IMR-90 (cell line): ENCODE data around the gene DNAJB4. TPM values are rescaled to one million over a fixed set of nuclear protein-coding genes. Genes with fewer than 3 reads are reported as not detected.

Experiments used
- ATAC-seq: fragments of 200-7000 bp; cut with Tn5 transposase; 2 replicates; pipeline ENCODE4 v1.9.1; 2020; ENCODE audit warnings: low read depth, mild to moderate bottlenecking, moderate library complexity
- BruUV-seq: library from RNA; stranded (reverse); fragments of 400-500 nt; replicated peaks from 2 replicates; lab custom pipeline; 2021; lab: Mats Ljungman, UMichigan
- CTCF ChIA-PET: fragments of 300-600 bp; formaldehyde crosslinking; extraction: SDS; loops from one replicate; lab custom pipeline; 2021; ENCODE audit warnings: antibody characterized with exemption; lab: Yijun Ruan, JAX
- POLR2A ChIA-PET: fragments of 300-600 bp; sonication (Branson Sonifier 250); formaldehyde crosslinking; loops from one replicate; lab custom pipeline; 2022; ENCODE audit warnings: antibody characterized with exemption; ENCODE audit not compliant: unreplicated experiment; lab: Charles Lee
- DNase-seq: peaks from one replicate; pipeline ENCODE4 v3.0.0; 2013
- H2AFZ ChIP-seq: replicated peaks from 2 replicates; pipeline ENCODE3; 2013; ENCODE audit warnings: low read length, mild to moderate bottlenecking; ENCODE audit not compliant: poor library complexity
- H2AK5ac ChIP-seq: 2 replicates; pipeline ENCODE4 v1.6.1; 2013; ENCODE audit warnings: low read depth, low read length, inconsistent platforms
- H2AK9ac ChIP-seq: replicated peaks from 2 replicates; pipeline ENCODE3; 2013; ENCODE audit warnings: mild to moderate bottlenecking, low read depth, low read length, moderate library complexity; ENCODE audit not compliant: poor library complexity
- H2BK120ac ChIP-seq: 2 replicates; pipeline ENCODE4 v1.6.1; 2013; ENCODE audit warnings: low read depth, low read length, inconsistent platforms
- H2BK15ac ChIP-seq: 3 replicates; pipeline ENCODE4 v1.6.1; 2013; ENCODE audit warnings: low read depth, low read length, inconsistent platforms
- H2BK20ac ChIP-seq: 2 replicates; pipeline ENCODE4 v1.6.1; 2013; ENCODE audit warnings: low read depth, mild to moderate bottlenecking, inconsistent platforms, low read length, moderate library complexity
- H2BK5ac ChIP-seq: 2 replicates; pipeline ENCODE4 v1.6.1; 2013; ENCODE audit warnings: mild to moderate bottlenecking, low read depth, low read length, inconsistent platforms; ENCODE audit not compliant: poor library complexity, severe bottlenecking
- H3K14ac ChIP-seq: replicated peaks from 2 replicates; pipeline ENCODE4 v1.6.1; 2013; ENCODE audit warnings: low read depth, low read length, inconsistent platforms
- H3K18ac ChIP-seq: 2 replicates; pipeline ENCODE4 v1.6.1; 2013; ENCODE audit warnings: low read depth, low read length, control low read depth
- H3K23ac ChIP-seq: 2 replicates; pipeline ENCODE4 v1.6.1; 2013; ENCODE audit warnings: low read depth, low read length, inconsistent platforms
- H3K27ac ChIP-seq: 2 replicates; pipeline ENCODE4 v1.5.1; 2013; ENCODE audit warnings: mild to moderate bottlenecking, control low read depth, low read length; ENCODE audit not compliant: insufficient read depth
- H3K27me3 ChIP-seq: 2 replicates; pipeline ENCODE4 v1.6.1; 2013; ENCODE audit warnings: low read length; ENCODE audit not compliant: control insufficient read depth, insufficient read depth
- H3K36me3 ChIP-seq: 2 replicates; pipeline ENCODE4 v1.6.1; 2013; ENCODE audit warnings: low read length, mixed read lengths; ENCODE audit not compliant: control insufficient read depth, insufficient read depth
- H3K4ac ChIP-seq: 2 replicates; pipeline ENCODE4 v1.6.1; 2013; ENCODE audit warnings: low read depth, low read length, inconsistent platforms
- H3K4me1 ChIP-seq: 2 replicates; pipeline ENCODE4 v1.6.1; 2013; ENCODE audit warnings: low read length, mixed read lengths; ENCODE audit not compliant: control insufficient read depth, insufficient read depth
- H3K4me2 ChIP-seq: 2 replicates; pipeline ENCODE4 v1.6.1; 2013; ENCODE audit warnings: low read depth, mild to moderate bottlenecking, control low read depth, low read length, moderate library complexity
- H3K4me3 ChIP-seq: 2 replicates; pipeline ENCODE4 v1.5.1; 2013; ENCODE audit warnings: low read depth, mild to moderate bottlenecking, control low read depth, low read length, moderate library complexity; ENCODE audit not compliant: insufficient read depth
- H3K56ac ChIP-seq: 2 replicates; pipeline ENCODE4 v1.6.1; 2013; ENCODE audit warnings: low read length, inconsistent platforms; ENCODE audit not compliant: insufficient read depth; ENCODE audit errors: extremely low read depth
- H3K79me1 ChIP-seq, 2 experiments: 2 replicates each; pipeline ENCODE4 v1.6.1; 2013; ENCODE audit warnings: low read length in 2 of 2, inconsistent platforms in 1 of 2, low read depth in 1 of 2
- H3K9ac ChIP-seq: 2 replicates; pipeline ENCODE4 v1.6.1; 2013; ENCODE audit warnings: low read depth, low read length, control low read depth
- H3K9me1 ChIP-seq: 2 replicates; pipeline ENCODE4 v1.6.1; 2013; ENCODE audit warnings: low read length, inconsistent platforms; ENCODE audit not compliant: insufficient read depth
- H3K9me3 ChIP-seq: 2 replicates; pipeline ENCODE4 v1.6.1; 2013; ENCODE audit warnings: low read length; ENCODE audit not compliant: control insufficient read depth, insufficient read depth
- H4K20me1 ChIP-seq: 2 replicates; pipeline ENCODE4 v1.6.1; 2013; ENCODE audit warnings: low read length, inconsistent platforms; ENCODE audit not compliant: insufficient read depth
- H4K5ac ChIP-seq: 2 replicates; pipeline ENCODE4 v1.6.1; 2013; ENCODE audit warnings: mild to moderate bottlenecking, low read depth, low read length, control low read depth
- H4K8ac ChIP-seq, 2 experiments: 2 replicates each; pipeline ENCODE4 v1.6.1; 2013; ENCODE audit warnings: low read depth in 2 of 2, low read length in 2 of 2, control low read depth in 1 of 2, inconsistent platforms in 1 of 2
- H4K91ac ChIP-seq: 2 replicates; pipeline ENCODE4 v1.6.1; 2013; ENCODE audit warnings: low read depth, low read length, inconsistent platforms; ENCODE audit not compliant: insufficient read depth
- CEBPB ChIP-seq: IDR thresholded peaks from 2 replicates; pipeline ENCODE4 v1.6.1; 2012; ENCODE audit warnings: low read depth, low read length, improper control_type of control experiment
- CHD1 ChIP-seq: IDR thresholded peaks from 2 replicates; pipeline ENCODE4 v1.6.1; 2012; ENCODE audit warnings: low read depth, low read length, improper control_type of control experiment
- FOS ChIP-seq: fragments of 150-350 bp; IDR thresholded peaks from 2 replicates; pipeline ENCODE4 v1.6.1; 2016; ENCODE audit warnings: low read depth, low read length
- NFE2L2 ChIP-seq: fragments of 150-350 bp; IDR thresholded peaks from 2 replicates; pipeline ENCODE4 v1.6.1; 2016; ENCODE audit warnings: low read depth, mild to moderate bottlenecking, low read length
- RCOR1 ChIP-seq: IDR thresholded peaks from 2 replicates; pipeline ENCODE4 v1.6.1; 2012; ENCODE audit warnings: mild to moderate bottlenecking, low read length, improper control_type of control experiment; ENCODE audit not compliant: insufficient replicate concordance
- whole genome bisulfite sequencing, 2 experiments: methylation state at CpG; one replicate each; pipeline versions ENCODE4 v1.1.5 to v1.1.7; 2013; ENCODE audit warnings: missing lambda C conversion rate in 2 of 2; ENCODE audit not compliant: insufficient read length in 1 of 2; ENCODE audit errors: extremely low coverage in 2 of 2; 5-methylcytosine and 5-hydroxymethylcytosine counted together
- dilution Hi-C: fragments of 300-500 bp; cut with HindIII; formaldehyde crosslinking; loops from one replicate; pipeline ENCODE4 v1.14.3; 2018; ENCODE audit warnings: low sequenced_read_pairs; ENCODE audit not compliant: unreplicated experiment
- in situ Hi-C: fragments of 300-500 bp; cut with MboI; formaldehyde crosslinking; loops from 3 replicates; pipeline ENCODE4 v1.14.3; 2019; ENCODE audit warnings: low sequenced_read_pairs, inconsistent platforms, mixed read lengths
- intact Hi-C: fragments of 100-400 bp; cut with micrococcal nuclease; formaldehyde crosslinking; loops from 2 replicates; pipeline ENCODE4 v1.10.0; 2022
- polyA plus RNA-seq, 3 experiments: library from polyadenylated mRNA; depleted of rRNA; stranded (reverse); fragments of >200 nt; gene quantifications; 2 replicates each; pipeline ENCODE4 v1.2.3, GENCODE V29; 2012; ENCODE audit warnings: low replicate concordance in 1 of 3
- total RNA-seq: library from RNA; depleted of rRNA; stranded (reverse); fragments of >200 nt; gene quantifications from 2 replicates; pipeline ENCODE4 v1.2.3, GENCODE V29; 2012
- TF ChIP-seq, protein P1 (sequence below): fragments of 150-350 bp; IDR thresholded peaks from 2 replicates; pipeline ENCODE4 v1.6.1; 2016; ENCODE audit warnings: low read depth, mild to moderate bottlenecking, low read length, moderate library complexity, borderline replicate concordance

The DNAJB4 gene
- total and polyA plus RNA-seq, 2 of the 4 experiments (the other 2 are of a cell fraction), result 30.6 to 31.0 TPM

GRCh38 chr1:78054972-78055371 lies 50.2 kb downstream of the DNAJB4 start:
- no peaks in the 10 kb centered on the region for H4K20me1 ChIP-seq
- no peak overlapping the region for H2AFZ ChIP-seq
- no peak overlapping the region for H3K4me2 ChIP-seq
- CTCF ChIA-PET, result no interaction called here
- no peak overlapping the region for H3K14ac ChIP-seq
- H3K9ac ChIP-seq, result no peak overlapping the region
- H3K4me1 ChIP-seq, result no peaks in the 10 kb centered on the region
- no peak overlapping the region for H3K27ac ChIP-seq
- no peak overlapping the region for H2BK5ac ChIP-seq
- no TSS peak for BruUV-seq
- no peak overlapping the region for H4K91ac ChIP-seq
- no peak overlapping the region for H3K23ac ChIP-seq
- no CpG with 5 or more reads among the region's 2 CpGs for WGBS, 2 experiments
- no peak for ATAC-seq
- H2AK9ac ChIP-seq, result no peak overlapping the region
- POLR2A ChIA-PET, result no interaction called here
- no peak overlapping the region for H3K4ac ChIP-seq
- H2BK15ac ChIP-seq, result no peak overlapping the region
- no peak overlapping the region for H4K5ac ChIP-seq
- no peaks in the 10 kb centered on the region for H3K27me3 ChIP-seq
- H3K9me1 ChIP-seq, result no peaks in the 10 kb centered on the region
- H2AK5ac ChIP-seq, result no peak overlapping the region
- H4K8ac ChIP-seq, result no peak overlapping the region
- no peaks in the 10 kb centered on the region for H3K36me3 ChIP-seq
- H2BK20ac ChIP-seq, result no peak overlapping the region
- no peak overlapping the region for H3K4me3 ChIP-seq
- H3K9me3 ChIP-seq, result no peaks in the 10 kb centered on the region
- no peak for DNase-seq
- intact Hi-C loops, result no loop called here
- dilution Hi-C loops, result no loop called here
- H3K18ac ChIP-seq, result no peak overlapping the region
- TF ChIP-seq, protein P1, sequence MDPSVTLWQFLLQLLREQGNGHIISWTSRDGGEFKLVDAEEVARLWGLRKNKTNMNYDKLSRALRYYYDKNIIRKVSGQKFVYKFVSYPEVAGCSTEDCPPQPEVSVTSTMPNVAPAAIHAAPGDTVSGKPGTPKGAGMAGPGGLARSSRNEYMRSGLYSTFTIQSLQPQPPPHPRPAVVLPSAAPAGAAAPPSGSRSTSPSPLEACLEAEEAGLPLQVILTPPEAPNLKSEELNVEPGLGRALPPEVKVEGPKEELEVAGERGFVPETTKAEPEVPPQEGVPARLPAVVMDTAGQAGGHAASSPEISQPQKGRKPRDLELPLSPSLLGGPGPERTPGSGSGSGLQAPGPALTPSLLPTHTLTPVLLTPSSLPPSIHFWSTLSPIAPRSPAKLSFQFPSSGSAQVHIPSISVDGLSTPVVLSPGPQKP, result no peak
- TF ChIP-seq FOS, result no peak
- TF ChIP-seq NFE2L2, result no peak
- no peak for TF ChIP-seq CEBPB
- no peak for TF ChIP-seq RCOR1
- no peak for TF ChIP-seq CHD1
- in situ Hi-C loops, result no loop called here
- no peaks in the 10 kb centered on the region for H3K79me1 ChIP-seq
- no peak overlapping the region for H2BK120ac ChIP-seq
- H3K56ac ChIP-seq, result no peak overlapping the region
